ENCODE results near the gene SIGLEC1.

GRCh38 chr20:3678856-3679720 lies 33.3 kb downstream of the SIGLEC1 start:
- TF ChIP-seq CTCF (IDR thresholded peaks at IDR 0.05; ENCODE audit: low read depth, low read length, poor library complexity, severe bottlenecking) (no peak), EZH2phosphoT487 (IDR thresholded peaks at IDR 0.05; ENCODE audit: borderline replicate concordance, low read length) (no peak)
